ENCODE measurements around the gene SHROOM3.

DNA sequence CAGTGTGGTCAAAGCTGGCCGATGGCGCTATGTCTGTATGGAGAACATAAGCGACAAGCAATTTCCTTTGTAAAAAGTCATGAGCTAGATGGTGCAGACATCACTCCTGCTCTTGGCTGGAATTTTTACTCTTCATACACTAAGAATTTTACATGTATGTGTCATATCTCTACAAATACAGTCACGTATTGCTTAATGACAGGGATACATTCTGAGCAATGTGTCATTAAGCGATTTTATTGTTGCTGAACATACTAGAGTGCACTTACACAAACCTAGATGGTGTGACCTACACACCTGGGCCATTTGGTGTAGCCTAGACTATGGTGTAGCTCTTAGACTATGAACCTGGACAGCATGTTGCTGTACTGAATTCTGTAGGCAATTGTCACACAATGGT, 277.5 kb downstream of the SHROOM3 start:
- TF ChIP-seq POLR2A (IDR thresholded peaks at IDR 0.05; ENCODE audit: low read length): no peak
- no peak for TF ChIP-seq GATA1 (IDR thresholded peaks at IDR 0.05; ENCODE audit: low read depth, low read length)

Data from erythroblast (primary cell).